Adrenal gland (tissue), 12 donors: Measurements from ENCODE around the gene BCDIN3D. TPM values are rescaled to one million over a fixed set of nuclear protein-coding genes. Genes with fewer than 3 reads are reported as not detected.
"Not testable (repeated sequence)": the region's sequence is repeated elsewhere in the genome, so short reads cannot be mapped to it uniquely, and the experiment has no call there.

Experiments used
- DNase-seq, 7 donors: peaks; one replicate each; pipeline ENCODE4 v3.0.0-alpha.2; 2019 to 2020
- H3K27ac ChIP-seq, 5 donors: fragments of 200-600 bp; sonication (generic) in 4 of 5; 1 replicate in 3 of 5; 2 replicates in 2 of 5; pipeline versions ENCODE4 v1.5.1 to v1.8.0; 2016 to 2020; ENCODE audit warnings: mild to moderate bottlenecking in 1 of 5
- H3K27me3 ChIP-seq: fragments of 200-600 bp; 2 replicates; pipeline ENCODE4 v1.8.0; 2021
- H3K36me3 ChIP-seq, 2 donors: fragments of 200-600 bp; replicated peaks in 1 of 2; 1 replicate in 1 of 2; 2 replicates in 1 of 2; pipeline versions ENCODE4 v1.5.1 to v1.8.0; 2018 to 2022
- H3K4me1 ChIP-seq, 2 donors: fragments of 200-600 bp; replicated peaks in 1 of 2; 1 replicate in 1 of 2; 2 replicates in 1 of 2; pipeline versions ENCODE4 v1.5.1 to v1.8.0; 2018 to 2021
- H3K4me3 ChIP-seq, 4 donors: fragments of 200-600 bp; sonication (generic) in 3 of 4; one replicate each; pipeline ENCODE4 v1.5.1; 2016 to 2018
- H3K9me3 ChIP-seq, 3 donors: fragments of 200-600 bp; sonication (generic) in 1 of 3; replicated peaks in 1 of 3; 1 replicate in 2 of 3; 2 replicates in 1 of 3; pipeline versions ENCODE4 v1.5.1 to v1.8.0; 2016 to 2021
- CTCF ChIP-seq, 6 experiments: fragments of 450-650 bp in 4 of 6; fragments of 200-600 bp in 2 of 6; sonication (generic) in 1 of 6; IDR thresholded peaks; 1 replicate in 5 of 6; 2 replicates in 1 of 6; pipeline versions ENCODE4 v1.5.1 to v1.8.0; 2016 to 2021; ENCODE audit warnings: antibody characterized with exemption in 6 of 6, mild to moderate bottlenecking in 2 of 6, moderate library complexity in 1 of 6
- POLR2A ChIP-seq, 2 donors: fragments of 450-650 bp; IDR thresholded peaks; one replicate each; pipeline ENCODE4 v1.6.1; 2017; ENCODE audit warnings: antibody characterized with exemption in 2 of 2, mild to moderate bottlenecking in 2 of 2, moderate library complexity in 1 of 2
- WGBS, 4 donors: extraction: QIAGEN DNeasy Blood & Tissue Kit in 2 of 4; methylation state at CpG; one replicate each; pipeline versions ENCODE4 v1.1.5 to v1.1.7; 2013 to 2017; 5-methylcytosine and 5-hydroxymethylcytosine counted together
- intact Hi-C, 2 donors: fragments of 100-400 bp; cut with DNase I; formaldehyde crosslinking; loops; one replicate each; pipeline versions ENCODE4 v1.14.1 to v1.15.0; 2022 to 2023
- polyA plus RNA-seq, 3 donors: library from polyadenylated mRNA; stranded (reverse); fragments of 200-250 nt in 2 of 3; fragments of 350-450 nt in 1 of 3; fragmentation: Illumina TruSeq in 1 of 3; extraction: RNeasy Lipid Tissue Mini Kit (QIAGEN cat#74804) in 1 of 3; gene quantifications; one replicate each; pipeline ENCODE4 v1.2.3, GENCODE V29; 2013 to 2014
- total RNA-seq, 9 donors: library from RNA; depleted of rRNA in 4 of 9; stranded (reverse); fragments of >200 nt in 4 of 9; fragments of 120-200 nt in 1 of 9; fragmentation: NEBNext Ultra II Directional in 1 of 9; extraction: Animal tissue kit (Norgen Biotek cat#: 25700) in 1 of 9; gene quantifications; one replicate each; pipeline versions ENCODE4 v1.1.0 to v1.2.4, GENCODE V29; 2013 to 2023
- donor health status: healthy with polysubstance abuse.
- donor health status: Bipolar disorder and iron deficiency.
- donor health status: DM: yes; HTN: yes; CAD: no.
- donor health status: DM: no; HTN: no; CAD: no.
- donor health status: DM: no; HTN: no; CAD: no.
- donor health status: DM: yes; HTN: yes; CAD: no.

Gene BCDIN3D
- total and polyA plus RNA-seq, 12 donors = 1.9 to 8.9 (median 4.8) TPM

GRCh38 chr12:49874142-49874897 is 31.4 kb upstream of the BCDIN3D start:
- TF ChIP-seq CTCF (IDR thresholded peaks at IDR 0.05) (no peak), POLR2A (IDR thresholded peaks at IDR 0.05) (no peak)
- intact Hi-C loops = no loop called here
- H3K27me3 ChIP-seq = no peaks in the 10 kb centered on the region
- H3K4me1 ChIP-seq = peaks cover 0 to 11% of the 10 kb centered on the region in 2 donors
- WGBS, 4 donors = 70 to 80% (median 75%) methylated on average over 8 to 12 of the region's 12 CpGs
- H3K36me3 ChIP-seq = no peaks in the 10 kb centered on the region
- H3K9me3 ChIP-seq = no peaks in the 10 kb centered on the region
- no peak overlapping the region for H3K4me3 ChIP-seq
- DNase-seq = peak in 1 of 7 donors; percentile 50
- no peak overlapping the region for H3K27ac ChIP-seq

GRCh38 chr12:49873361-49873934 is 30.5 kb upstream of the BCDIN3D start:
- intact Hi-C loops = no loop called here
- Histone ChIP-seq H3K27ac (no peak overlapping the region), H3K4me3 (no peak overlapping the region), H3K36me3 (no peaks in the 10 kb centered on the region), H3K27me3 (no peaks in the 10 kb centered on the region), H3K4me1 (peaks cover 0 to 20% of the 10 kb centered on the region in 2 donors), H3K9me3 (no peaks in the 10 kb centered on the region)
- TF ChIP-seq POLR2A (IDR thresholded peaks at IDR 0.05) (no peak), CTCF (IDR thresholded peaks at IDR 0.05) (no peak)
- DNase-seq = peak in 1 of 7 donors; percentile 71
- 76 to 93% (median 79%) methylated on average over 3 of the region's 3 CpGs for WGBS, 4 donors

GRCh38 chr12:49872781-49873181 is 29.9 kb upstream of the BCDIN3D start:
- peak in 1 of 7 donors; percentile 67 for DNase-seq
- Histone ChIP-seq H3K27me3 (no peaks in the 10 kb centered on the region), H3K9me3 (no peaks in the 10 kb centered on the region), H3K4me1 (peaks cover 0 to 25% of the 10 kb centered on the region in 2 donors), H3K4me3 (no peak overlapping the region), H3K27ac (no peak overlapping the region), H3K36me3 (no peaks in the 10 kb centered on the region)
- 78 to 84% (median 79%) methylated on average over 4 to 6 of the region's 6 CpGs for WGBS, 4 donors
- intact Hi-C loops = no loop called here
- no peak for TF ChIP-seq POLR2A (IDR thresholded peaks at IDR 0.05)
- TF ChIP-seq CTCF (IDR thresholded peaks at IDR 0.05) = no peak

GRCh38 chr12:49872381-49872780 is 29.5 kb upstream of the BCDIN3D start:
- no peak overlapping the region for H3K27ac ChIP-seq
- peak in 1 of 7 donors; percentile 48 for DNase-seq
- H3K4me3 ChIP-seq = no peak overlapping the region
- no peaks in the 10 kb centered on the region for H3K36me3 ChIP-seq
- TF ChIP-seq CTCF (IDR thresholded peaks at IDR 0.05) (no peak), POLR2A (IDR thresholded peaks at IDR 0.05) (no peak)
- no peaks in the 10 kb centered on the region for H3K9me3 ChIP-seq
- WGBS, 4 donors = 86 to 98% (median 90%) methylated on average over 1 to 5 of the region's 5 CpGs
- H3K27me3 ChIP-seq = no peaks in the 10 kb centered on the region
- intact Hi-C loops = no loop called here
- H3K4me1 ChIP-seq = peaks cover 0 to 29% of the 10 kb centered on the region in 2 donors

GRCh38 chr12:49871811-49872251 is 28.9 kb upstream of the BCDIN3D start:
- intact Hi-C loops, H3K36me3 ChIP-seq, H3K4me3 ChIP-seq, H3K27me3 ChIP-seq, H3K27ac ChIP-seq, H3K9me3 ChIP-seq: not testable (repeated sequence)
- peaks cover 0 to 31% of the 10 kb centered on the region in 2 donors for H3K4me1 ChIP-seq
- WGBS, 4 donors = 87 to 95% (median 93%) methylated on average over 8 of the region's 8 CpGs
- peak in 1 of 7 donors; percentile 51 for DNase-seq
